Left lobe of liver (tissue), 2 donors: Measurements from ENCODE around the gene GPR18. TPM values are rescaled to one million over a fixed set of nuclear protein-coding genes. Genes with fewer than 3 reads are reported as not detected.

Experiments
- ATAC-seq: fragments of 200-7000 bp; cut with Tn5 transposase; one replicate; pipeline ENCODE4 v1.9.1; 2020; ENCODE audit warnings: mild to moderate bottlenecking, moderate library complexity
- DNase-seq: peaks from one replicate; pipeline ENCODE4 v3.0.0-alpha.2; 2020; ENCODE audit warnings: low spot score
- total RNA-seq: library from RNA; stranded (reverse); gene quantifications from one replicate; pipeline ENCODE4 v1.2.1, GENCODE V29; 2021
- donor health status: DM: no; HTN: no; CAD: no; lungs with moderate emphysema.
- donor health status: DM: no; HTN: yes; CAD: no.

GPR18 gene
- total RNA-seq, 1 donor from 2014 or later, result 0.15 TPM

DNA sequence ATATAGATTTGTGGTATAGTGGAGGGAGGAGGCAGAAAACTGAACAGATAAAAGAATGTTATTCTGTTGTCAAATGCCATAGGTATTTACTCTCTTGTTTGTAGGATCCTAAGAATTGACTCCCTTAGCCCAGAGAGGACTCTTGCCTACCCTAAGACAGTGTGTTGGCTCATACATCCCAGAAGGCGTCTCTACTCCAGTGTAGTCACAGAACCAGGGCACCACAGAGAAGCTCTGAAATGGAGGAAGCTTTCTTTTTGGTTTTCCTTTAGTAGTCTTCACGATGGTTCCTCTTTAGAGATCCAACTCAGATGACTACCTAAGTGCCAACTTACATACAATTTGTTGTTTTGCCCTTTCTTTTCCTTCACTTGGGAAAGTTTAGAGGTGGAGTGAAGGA is 35.0 kb upstream of the GPR18 start:
- DNase-seq (no peak), ATAC-seq (peak; percentile 19)

DNA sequence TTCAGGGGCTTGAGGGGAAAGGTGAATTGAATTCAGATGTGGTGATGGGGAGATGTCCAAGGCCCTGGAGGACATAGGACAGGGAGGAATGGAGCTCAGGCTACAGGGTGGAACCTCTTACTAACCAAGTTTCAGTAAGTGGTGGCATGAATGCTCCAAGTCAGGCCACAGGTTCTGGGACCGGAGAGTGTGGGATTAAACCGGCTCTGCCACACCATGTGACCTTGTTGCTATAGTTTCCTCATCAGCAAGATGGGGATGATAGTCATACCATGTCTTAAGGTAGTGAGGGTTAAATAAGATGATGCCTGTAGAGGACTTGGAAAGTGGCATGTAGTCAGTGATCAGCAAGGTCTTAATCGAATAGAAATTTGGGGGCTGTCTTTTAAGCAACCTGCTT is 32.7 kb upstream of the GPR18 start:
- DNase-seq (no peak), ATAC-seq (no peak)

DNA sequence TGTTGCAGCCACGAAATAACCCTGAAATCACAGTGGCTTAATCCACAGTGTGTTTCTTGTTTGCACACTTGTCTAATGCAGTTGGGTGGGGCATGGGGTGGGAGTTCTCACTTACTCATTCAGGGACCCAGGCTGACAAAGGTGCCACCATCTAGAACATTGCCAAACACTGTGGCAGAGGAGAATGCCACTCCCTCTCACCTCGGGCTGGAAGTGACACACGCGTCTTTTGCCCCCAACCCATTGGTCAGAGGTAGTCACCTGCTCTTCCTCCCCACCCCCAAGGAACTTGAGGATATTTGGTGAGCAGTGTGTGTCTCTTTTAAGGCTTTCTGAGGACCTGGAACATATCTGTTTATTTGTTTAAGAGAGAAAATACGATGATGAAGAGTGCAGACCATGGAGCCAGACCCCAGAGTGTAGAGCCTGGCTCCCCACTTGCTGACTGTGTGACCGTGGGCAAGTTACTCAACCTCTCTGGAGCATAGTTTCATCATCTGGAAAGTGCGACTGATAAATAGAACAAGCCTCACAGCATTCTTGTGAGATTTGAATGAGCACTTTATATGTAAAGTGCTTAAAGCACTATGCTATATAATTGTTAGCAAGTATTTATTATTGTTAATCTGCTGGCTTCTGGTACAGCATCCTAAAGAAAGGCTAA is 31.6 kb upstream of the GPR18 start:
- ATAC-seq, result no peak
- no peak for DNase-seq

- DNase-seq, result no peak
- ATAC-seq, result no peak
These were observed 31.1 kb upstream of the GPR18 start for GRCh38 chr13:99289271-99289670.

DNA sequence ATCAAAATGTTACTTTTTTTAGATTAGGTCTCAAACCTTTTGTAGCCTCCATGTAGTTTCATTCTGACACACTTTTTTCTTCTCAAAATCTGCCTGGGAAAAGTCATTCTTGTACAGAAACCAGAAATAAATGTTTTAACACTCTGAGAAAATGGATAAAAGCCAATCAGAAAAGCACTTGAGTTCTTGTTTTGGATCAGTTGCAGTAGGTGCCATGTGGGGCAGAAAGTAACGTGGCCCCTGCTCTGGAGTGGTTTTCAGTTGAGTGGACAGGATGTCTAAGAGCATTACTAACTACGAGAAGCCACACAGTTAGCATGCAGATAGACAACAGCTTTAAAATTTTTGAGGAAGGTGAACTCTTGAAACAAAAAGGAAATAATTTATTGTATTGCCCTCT is 29.9 kb upstream of the GPR18 start:
- DNase-seq (no peak), ATAC-seq (no peak)

GRCh38 chr13:99287551-99287950 is 29.4 kb upstream of the GPR18 start:
- no peak for ATAC-seq

GRCh38 chr13:99285432-99286182 is 27.4 kb upstream of the GPR18 start:
- DNase-seq (peak; percentile 83), ATAC-seq (peak; percentile 77)

More at GRCh38 chr13:99287551-99287950, 29.4 kb upstream of the GPR18 start:
- DNase-seq, result no peak

DNA sequence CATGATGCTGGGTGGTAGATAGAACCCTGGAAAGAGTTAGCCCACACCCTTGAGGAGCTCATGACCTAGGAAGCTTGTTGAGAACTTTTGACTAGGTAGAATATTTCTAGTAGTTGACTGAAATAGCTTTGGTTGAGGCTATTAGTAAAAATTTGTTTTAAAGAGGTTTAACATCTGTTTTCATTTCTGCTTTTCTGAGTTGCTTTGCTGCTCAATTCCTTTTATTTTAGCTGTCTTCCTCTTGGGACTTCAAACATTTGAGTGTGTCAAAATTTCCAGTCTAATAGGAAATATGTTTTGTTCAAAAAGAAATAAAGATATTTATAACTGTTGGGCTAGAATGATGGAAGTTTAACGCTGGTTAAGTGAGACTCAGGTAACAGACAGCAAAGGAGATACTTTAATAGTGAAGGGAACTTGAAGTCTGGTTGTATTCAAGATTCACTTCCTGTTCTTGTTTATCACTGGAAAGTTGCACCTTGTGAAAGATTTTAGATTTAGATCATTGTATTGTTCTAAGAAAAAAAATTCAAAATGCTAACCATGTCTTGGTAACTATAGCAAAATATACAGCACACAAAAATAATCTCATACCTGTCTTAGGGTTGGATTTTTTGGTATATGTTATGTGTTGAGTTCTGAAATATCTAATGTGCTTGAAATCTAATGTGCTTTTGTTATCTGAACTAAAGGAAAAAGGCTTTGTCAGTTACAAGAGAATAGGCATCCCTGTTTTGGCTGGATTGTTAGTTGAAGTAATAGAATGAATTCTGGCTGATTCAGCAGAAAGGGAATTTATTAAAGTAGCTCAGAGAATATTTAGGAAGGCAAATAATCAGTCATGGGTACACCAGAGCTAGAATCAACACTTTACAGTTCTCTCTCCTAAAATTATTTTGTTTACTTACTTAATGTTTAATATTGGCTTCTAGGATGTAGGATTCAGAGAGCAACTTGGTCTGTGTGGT is 24.4 kb upstream of the GPR18 start:
- no peak for DNase-seq
- no peak for ATAC-seq

GRCh38 chr13:99281811-99282263 is 23.7 kb upstream of the GPR18 start:
- DNase-seq (peak; percentile 93), ATAC-seq (peak; percentile 82)

GRCh38 chr13:99280166-99280565 is 22.0 kb upstream of the GPR18 start:
- DNase-seq (no peak), ATAC-seq (no peak)

GRCh38 chr13:99279637-99280036 is 21.5 kb upstream of the GPR18 start:
- no peak for ATAC-seq
- no peak for DNase-seq

DNA sequence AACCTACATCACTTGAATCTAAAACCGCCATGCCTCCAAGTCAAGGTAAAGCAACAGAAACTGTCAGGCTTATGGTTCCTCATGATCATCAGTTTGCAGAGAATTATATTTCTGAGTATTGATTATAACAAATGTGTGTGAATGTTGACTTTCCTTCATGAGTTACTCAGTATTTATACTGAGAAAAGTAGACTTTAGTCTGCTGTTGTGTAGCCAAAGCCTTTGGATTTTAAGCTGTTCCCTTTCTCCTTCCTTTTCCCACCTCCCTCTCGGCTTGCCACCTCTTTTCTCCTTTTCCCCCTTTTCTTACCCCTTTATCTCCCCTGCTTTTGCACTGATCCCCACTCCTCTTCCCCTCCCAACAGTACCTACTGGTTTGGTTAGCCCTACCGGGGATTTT is 20.7 kb upstream of the GPR18 start:
- no peak for DNase-seq
- peak; percentile 29 for ATAC-seq

DNA sequence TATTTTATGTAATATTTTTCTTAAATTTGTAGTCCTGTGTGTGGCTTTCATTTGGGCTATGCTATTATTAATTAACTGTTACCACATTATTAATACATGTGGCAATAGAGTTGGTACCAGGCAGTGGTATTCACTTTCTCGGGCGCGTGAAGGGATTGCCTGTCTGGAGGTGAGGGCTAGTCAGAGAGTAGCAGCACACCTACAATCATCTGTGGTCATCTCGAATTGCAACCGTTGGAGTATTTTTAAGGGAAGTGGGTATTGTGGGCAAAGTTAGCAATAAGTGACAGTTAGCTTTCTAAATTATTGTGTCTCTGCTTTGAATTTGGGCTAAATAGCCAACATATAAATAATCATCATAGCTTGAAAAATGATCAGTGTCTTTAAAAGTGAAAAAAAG is 20.0 kb upstream of the GPR18 start:
- DNase-seq (no peak), ATAC-seq (no peak)

GRCh38 chr13:99277629-99278028 is 19.4 kb upstream of the GPR18 start:
- ATAC-seq (no peak), DNase-seq (no peak)

- ATAC-seq (peak; percentile 47), DNase-seq (no peak)
These were observed 18.5 kb upstream of the GPR18 start for GRCh38 chr13:99276706-99277105.

DNA sequence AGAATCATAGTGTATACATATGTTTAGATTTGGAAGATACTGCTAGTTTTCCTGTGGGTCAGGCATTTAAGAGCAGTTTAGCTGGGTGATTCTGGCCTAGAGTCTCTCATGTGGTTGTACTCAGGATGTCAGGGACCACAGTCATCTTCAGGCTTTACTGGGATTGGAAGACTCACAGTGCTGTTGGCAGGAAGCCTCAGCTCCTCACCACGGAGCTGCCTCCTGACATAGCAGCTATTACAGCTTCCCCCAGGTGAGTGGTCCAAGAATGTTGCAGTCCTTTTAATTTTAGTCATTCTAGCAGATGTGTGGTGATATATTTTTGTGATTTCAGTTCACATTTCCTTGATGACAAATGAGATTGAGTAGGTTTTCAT is 16.9 kb upstream of the GPR18 start:
- ATAC-seq, result no peak

GRCh38 chr13:99273128-99273527 is 14.9 kb upstream of the GPR18 start:
- no peak for DNase-seq
- no peak for ATAC-seq

More for the DNA sequence above, 16.9 kb upstream of the GPR18 start:
- no peak for DNase-seq

- no peak for DNase-seq
- ATAC-seq, result no peak
These were observed 14.3 kb upstream of the GPR18 start for GRCh38 chr13:99272481-99272880.

DNA sequence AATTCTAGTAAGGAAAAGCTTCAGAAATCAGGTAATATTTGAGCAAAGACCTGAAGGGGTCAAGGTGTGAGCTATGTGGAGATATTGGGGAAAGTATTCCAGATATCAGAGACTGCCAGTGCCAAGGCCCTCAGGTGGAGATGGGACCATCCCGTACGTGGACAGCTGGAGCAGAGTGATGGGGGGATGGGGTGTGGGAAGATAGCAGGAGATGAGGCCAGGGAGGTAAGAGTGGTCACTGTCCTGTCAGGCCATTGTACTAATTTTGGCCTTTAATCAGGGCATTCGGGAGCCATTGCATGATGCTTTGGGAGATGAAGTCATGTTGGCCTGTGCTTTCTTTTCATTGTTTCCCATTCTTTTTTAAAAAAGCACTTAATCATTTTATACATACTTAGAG is 13.1 kb upstream of the GPR18 start:
- no peak for DNase-seq
- ATAC-seq, result no peak

- DNase-seq, result no peak
- no peak for ATAC-seq
These were observed 12.3 kb upstream of the GPR18 start for GRCh38 chr13:99270518-99270917.

DNA sequence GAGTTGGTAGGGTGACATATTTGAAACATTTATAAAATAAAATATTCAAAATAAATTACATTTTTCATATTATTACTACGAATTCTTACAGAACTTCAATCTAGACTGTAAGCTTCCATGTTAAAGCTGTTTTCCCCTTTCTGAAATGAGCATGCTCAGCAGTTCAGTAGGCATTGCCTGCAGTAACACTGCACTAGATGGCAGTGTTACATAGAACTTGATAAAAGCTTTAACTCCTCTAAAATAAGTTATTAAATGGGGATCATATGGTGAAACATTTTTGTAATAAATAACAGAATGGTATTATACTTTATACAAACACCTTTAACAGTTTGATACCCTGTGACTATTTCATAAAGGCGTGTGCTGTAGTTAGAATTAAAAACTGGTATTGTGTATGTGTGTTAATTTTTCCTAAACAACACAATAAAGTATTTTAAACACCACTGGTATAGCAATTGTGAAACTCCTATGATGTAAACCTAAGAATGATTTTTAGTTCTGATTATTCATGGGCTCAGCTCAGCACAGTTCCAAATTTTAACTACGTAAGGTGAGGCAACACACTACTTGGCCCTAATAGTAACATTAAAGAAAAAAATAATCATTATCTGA is 11.6 kb upstream of the GPR18 start:
- ATAC-seq (peak; percentile 88), DNase-seq (no peak)
